COLO668 (cell line): ENCODE measurements around the gene ZC3H12C.

Experiments used
- DNase-seq: peaks from one replicate; lab custom pipeline; 2025; ENCODE audit not compliant: unreplicated experiment; lab: John Stamatoyannopoulos, UW

The ZC3H12C gene

GRCh38 chr11:110147962-110148709, 54.9 kb downstream of the ZC3H12C start:
- no peak for DNase-seq

GRCh38 chr11:110148775-110149744, 55.9 kb downstream of the ZC3H12C start:
- DNase-seq: no peak

GRCh38 chr11:110152199-110152598, 59.0 kb downstream of the ZC3H12C start:
- DNase-seq: no peak

DNA sequence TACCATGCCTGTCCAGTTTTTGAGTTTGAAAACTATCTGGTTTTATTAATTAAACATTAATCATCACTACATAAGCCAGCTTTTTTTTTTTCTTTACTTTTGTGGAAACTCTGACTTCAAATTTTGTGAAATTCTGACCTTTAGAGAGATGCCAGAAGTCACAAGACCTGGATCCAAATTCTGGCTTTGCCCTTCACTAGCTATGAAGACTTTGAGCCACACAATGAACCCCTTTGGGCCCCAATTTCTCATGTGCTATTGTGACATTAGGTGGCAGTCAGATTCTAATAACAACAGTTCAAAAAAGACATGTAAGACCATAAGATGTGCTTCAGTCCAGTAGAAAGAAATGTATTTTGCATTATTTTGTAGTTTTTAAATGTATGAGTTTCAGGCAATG, 60.3 kb downstream of the ZC3H12C start:
- no peak for DNase-seq

DNA sequence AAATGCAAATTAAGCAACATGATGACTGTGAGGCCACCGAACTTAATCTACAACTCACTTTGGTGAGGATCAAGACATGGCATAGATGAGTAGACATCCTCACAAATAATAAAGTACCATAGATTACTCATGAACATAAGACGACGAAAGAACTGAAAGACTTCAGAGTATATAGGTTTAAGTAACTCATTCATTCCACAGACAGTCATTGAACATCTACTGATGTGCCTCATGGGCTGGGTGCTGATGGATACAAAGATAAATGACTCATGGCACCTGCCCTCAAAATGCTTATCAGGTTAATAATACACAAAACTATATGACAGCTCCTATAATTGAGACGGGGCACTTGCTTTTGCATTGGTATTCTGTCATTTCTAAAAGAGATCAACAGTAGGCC, 63.3 kb downstream of the ZC3H12C start:
- DNase-seq: no peak

- no peak for DNase-seq
Observed at GRCh38 chr11:110158317-110159200, 65.4 kb downstream of the ZC3H12C start.

DNA sequence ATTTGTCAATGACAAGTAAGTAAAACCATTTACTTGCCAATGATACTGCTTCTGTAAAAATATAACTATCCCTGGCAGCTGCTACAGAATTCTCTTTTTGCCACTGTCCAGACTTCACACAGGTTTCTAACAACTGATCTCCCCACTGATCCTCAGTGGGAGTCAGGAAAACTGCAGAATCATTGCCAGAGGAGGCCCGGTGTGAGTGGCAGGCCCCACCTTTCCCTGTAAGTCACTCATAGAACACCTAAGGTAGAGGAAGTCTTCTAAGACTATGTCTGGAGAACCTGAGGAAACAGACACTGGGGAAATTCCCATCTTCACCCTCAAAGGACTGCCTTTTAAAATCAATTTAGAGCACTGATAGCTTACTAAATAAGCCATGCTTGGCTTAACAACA, 66.3 kb downstream of the ZC3H12C start:
- DNase-seq: no peak

GRCh38 chr11:110160016-110160415, 66.8 kb downstream of the ZC3H12C start:
- DNase-seq: no peak

DNA sequence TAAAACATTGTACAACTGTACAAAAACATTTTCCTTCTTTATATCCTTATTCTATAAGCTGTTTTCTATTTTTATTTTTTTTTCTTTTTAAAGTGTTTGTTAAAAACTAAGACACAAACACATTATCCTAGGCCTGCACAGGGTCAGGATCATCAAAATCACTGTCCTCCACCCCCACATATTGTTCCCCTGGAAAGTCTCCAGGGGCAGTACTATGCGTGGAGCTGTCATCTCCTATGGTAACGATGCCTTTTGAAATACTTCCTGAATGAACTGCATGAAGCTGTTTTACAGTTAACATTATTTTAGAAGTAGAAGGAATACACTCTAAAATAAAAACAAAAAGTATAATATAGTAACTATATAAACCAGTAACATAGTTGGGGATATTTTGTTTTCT, 67.2 kb downstream of the ZC3H12C start:
- no peak for DNase-seq

DNA sequence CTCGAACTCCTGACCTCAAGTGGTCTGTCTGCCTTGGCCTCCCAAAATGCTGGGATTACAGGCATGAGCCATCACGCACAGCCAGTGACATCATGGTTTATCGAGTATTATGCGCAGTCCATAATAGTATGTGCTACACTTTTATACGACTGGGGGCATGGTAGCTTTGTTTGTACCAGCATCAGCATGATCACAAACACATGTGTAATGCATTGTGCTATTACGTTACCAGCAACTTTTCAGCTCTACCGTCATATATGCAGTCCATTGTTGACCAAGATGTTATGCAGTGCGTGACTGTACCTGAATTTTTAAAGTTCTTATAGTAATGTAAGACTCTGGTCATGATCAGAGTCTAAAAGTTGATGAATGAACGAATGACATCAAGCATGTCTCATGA, 67.9 kb downstream of the ZC3H12C start:
- no peak for DNase-seq

GRCh38 chr11:110162216-110162615, 69.0 kb downstream of the ZC3H12C start:
- DNase-seq: no peak

GRCh38 chr11:110165039-110165925, 72.1 kb downstream of the ZC3H12C start:
- DNase-seq: no peak

- DNase-seq: no peak
Observed at GRCh38 chr11:110168033-110168803, 75.0 kb downstream of the ZC3H12C start.

DNA sequence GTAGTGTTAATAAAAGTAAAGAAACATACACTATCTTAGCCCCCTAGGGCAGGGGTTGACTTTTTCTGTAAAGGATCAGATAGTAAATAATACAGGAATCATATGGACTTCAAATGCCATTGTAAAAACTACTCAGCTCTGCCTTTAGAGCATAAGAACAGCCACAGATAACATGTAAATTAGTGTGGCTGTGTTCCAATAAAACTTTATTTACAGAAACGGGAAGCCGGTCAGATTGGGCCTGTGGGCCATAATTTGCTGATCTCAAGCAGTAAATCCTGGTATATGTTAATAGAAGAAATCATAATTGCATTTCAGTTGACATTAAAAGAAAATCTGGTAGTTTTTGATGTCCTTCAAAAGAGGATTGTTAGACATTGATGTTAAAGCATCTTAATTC, 76.5 kb downstream of the ZC3H12C start:
- DNase-seq: no peak

- DNase-seq: no peak
Observed at GRCh38 chr11:110172468-110173065, 79.4 kb downstream of the ZC3H12C start.

GRCh38 chr11:110173811-110174644, 80.8 kb downstream of the ZC3H12C start:
- peak; percentile 34 for DNase-seq

DNA sequence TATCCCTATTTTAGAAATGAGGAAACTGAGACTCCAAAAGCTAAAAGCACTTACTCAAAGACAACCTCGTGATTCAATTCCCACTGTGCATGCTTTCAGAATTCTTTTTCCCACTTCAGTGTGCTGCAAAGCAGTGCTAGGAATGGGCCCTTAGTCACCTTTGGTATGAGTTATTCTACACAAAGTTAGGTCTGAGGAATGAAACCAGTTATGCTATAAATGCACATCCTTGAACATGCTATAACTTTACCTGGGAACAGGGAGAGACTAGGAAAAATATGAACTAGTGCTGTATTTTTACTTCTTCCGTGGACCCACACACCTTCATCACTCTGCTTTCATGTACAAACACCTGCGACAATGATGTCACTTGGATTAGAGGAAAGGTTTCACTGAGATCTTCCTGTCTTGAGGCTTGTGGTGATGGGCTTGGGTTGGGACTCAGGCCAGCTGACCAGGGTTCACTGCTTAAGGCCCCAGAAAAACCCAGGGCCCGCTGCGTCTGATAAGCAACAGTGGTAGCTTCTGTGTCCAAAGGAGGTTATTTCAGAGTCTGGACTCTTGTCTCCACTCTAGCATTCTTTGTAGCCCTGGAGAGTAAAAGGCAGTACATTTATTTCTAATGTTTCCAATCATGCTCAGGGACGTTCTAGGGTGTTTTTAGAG, 81.6 kb downstream of the ZC3H12C start:
- no peak for DNase-seq
